GM19240 (cell line): ENCODE data around the gene LENEP.

Source experiments
- DNase-seq: peaks from one replicate; pipeline ENCODE4 v3.0.0; 2011; ENCODE audit warnings: low spot score; ENCODE audit not compliant: insufficient read length

The LENEP gene

GRCh38 chr1:155010211-155010918, 17.0 kb downstream of the LENEP start:
- no peak for DNase-seq

GRCh38 chr1:155011004-155011416, 17.6 kb downstream of the LENEP start:
- no peak for DNase-seq

GRCh38 chr1:155011437-155012025, 18.1 kb downstream of the LENEP start:
- no peak for DNase-seq

GRCh38 chr1:155012026-155012546, 18.7 kb downstream of the LENEP start:
- no peak for DNase-seq

GRCh38 chr1:155012776-155013602, 19.6 kb downstream of the LENEP start:
- DNase-seq: no peak

GRCh38 chr1:155013632-155014031, 20.2 kb downstream of the LENEP start:
- DNase-seq: no peak

GRCh38 chr1:155014709-155015508, 21.5 kb downstream of the LENEP start:
- DNase-seq: no peak

GRCh38 chr1:155015527-155016230, 22.3 kb downstream of the LENEP start:
- no peak for DNase-seq

GRCh38 chr1:155016231-155016831, 22.9 kb downstream of the LENEP start:
- no peak for DNase-seq

GRCh38 chr1:155017041-155017945, 23.9 kb downstream of the LENEP start:
- peak; percentile 83 for DNase-seq

GRCh38 chr1:155017946-155018316, 24.5 kb downstream of the LENEP start:
- DNase-seq: no peak

- DNase-seq: no peak
Measured at GRCh38 chr1:155018617-155019348, 25.4 kb downstream of the LENEP start.

GRCh38 chr1:155019377-155020245, 26.2 kb downstream of the LENEP start:
- no peak for DNase-seq

- no peak for DNase-seq
Measured at GRCh38 chr1:155022136-155022926, 28.9 kb downstream of the LENEP start.

GRCh38 chr1:155022927-155023236, 29.5 kb downstream of the LENEP start:
- no peak for DNase-seq

- no peak for DNase-seq
Measured at GRCh38 chr1:155023627-155024026, 30.2 kb downstream of the LENEP start.

GRCh38 chr1:155024315-155024714, 30.9 kb downstream of the LENEP start:
- no peak for DNase-seq
